AG04450 (cell line): Measurements from ENCODE around the gene RNF10. TPM values are rescaled to one million over a fixed set of nuclear protein-coding genes. Genes with fewer than 3 reads are reported as not detected.

ENCODE experiments used
- CTCF ChIA-PET: fragments of 300-600, 350-600 bp; formaldehyde crosslinking; extraction: SDS; loops from one replicate; lab custom pipeline; 2022; ENCODE audit warnings: antibody characterized with exemption, inconsistent platforms; lab: Charles Lee
- POLR2A ChIA-PET: fragments of 350-600 bp; formaldehyde crosslinking; extraction: SDS; loops from one replicate; lab custom pipeline; 2021; ENCODE audit warnings: antibody characterized with exemption, inconsistent platforms; lab: Yijun Ruan, JAX
- DNase-seq: peaks from one replicate; pipeline ENCODE4 v3.0.0-alpha.2; 2011; ENCODE audit warnings: low read depth, low spot score
- H3K27ac ChIP-seq: one replicate; pipeline ENCODE4 v1.5.1; 2012; ENCODE audit warnings: low read depth, low read length, control low read depth
- H3K27me3 ChIP-seq: one replicate; pipeline ENCODE4 v1.6.0; 2012; ENCODE audit warnings: low read length; ENCODE audit not compliant: control insufficient read depth, insufficient read depth
- H3K4me3 ChIP-seq: 2 replicates; pipeline ENCODE4 v1.5.1; 2011; ENCODE audit warnings: mild to moderate bottlenecking, low read depth, low read length, control low read depth
- H3K9me3 ChIP-seq: 2 replicates; pipeline ENCODE4 v1.5.1; 2012; ENCODE audit warnings: low read length; ENCODE audit not compliant: control insufficient read depth, insufficient read depth
- CTCF ChIP-seq: IDR thresholded peaks from 2 replicates; pipeline ENCODE4 v1.5.1; 2011; ENCODE audit warnings: low read depth, low read length, control low read depth, inconsistent platforms
- polyA plus RNA-seq: library from polyadenylated mRNA; depleted of rRNA; stranded (reverse); fragments of >200 nt; gene quantifications from 2 replicates; pipeline ENCODE4 v1.2.3, GENCODE V29; 2011

The RNF10 gene
- polyA plus RNA-seq, 1 experiment = 105 TPM

GRCh38 chr12:120554678-120555077 is 20.5 kb downstream of the RNF10 start:
- H3K9me3 ChIP-seq = no peaks in the 10 kb centered on the region
- TF ChIP-seq CTCF = no peak
- no peak overlapping the region for H3K4me3 ChIP-seq
- POLR2A ChIA-PET = no interaction called here
- H3K27me3 ChIP-seq = no peaks in the 10 kb centered on the region
- CTCF ChIA-PET = no interaction called here
- no peak for DNase-seq
- no peak overlapping the region for H3K27ac ChIP-seq

GRCh38 chr12:120557589-120557988 is 23.4 kb downstream of the RNF10 start:
- POLR2A ChIA-PET = no interaction called here
- no peaks in the 10 kb centered on the region for H3K9me3 ChIP-seq
- H3K27ac ChIP-seq = no peak overlapping the region
- DNase-seq = no peak
- H3K27me3 ChIP-seq = no peaks in the 10 kb centered on the region
- H3K4me3 ChIP-seq = no peak overlapping the region
- no peak for TF ChIP-seq CTCF
- CTCF ChIA-PET = no interaction called here

DNA sequence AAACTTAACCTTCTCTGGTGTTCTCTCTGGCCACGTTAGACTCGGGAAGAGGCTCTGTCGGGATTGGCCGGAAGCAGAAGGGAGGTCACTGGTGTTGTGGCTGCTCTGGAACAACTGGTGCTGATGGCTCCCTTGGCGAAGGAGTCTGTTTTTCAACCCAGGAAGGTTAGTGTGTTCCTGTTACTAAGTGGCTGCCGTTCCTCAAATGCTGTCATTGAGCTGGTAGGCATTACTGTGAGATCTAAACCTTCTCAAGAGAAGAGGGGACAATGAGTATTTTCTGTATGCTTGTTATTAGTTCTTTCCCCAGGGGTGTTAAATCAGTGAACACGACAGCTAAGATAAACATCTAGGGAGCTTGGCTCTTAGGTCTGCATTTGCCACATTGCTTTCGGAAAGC is 28.8 kb downstream of the RNF10 start:
- no peak for DNase-seq
- ChIA-PET CTCF (no interaction called here), POLR2A (no interaction called here)
- no peak overlapping the region for H3K27ac ChIP-seq
- no peak overlapping the region for H3K4me3 ChIP-seq
- TF ChIP-seq CTCF = no peak
- no peaks in the 10 kb centered on the region for H3K27me3 ChIP-seq
- no peaks in the 10 kb centered on the region for H3K9me3 ChIP-seq

DNA sequence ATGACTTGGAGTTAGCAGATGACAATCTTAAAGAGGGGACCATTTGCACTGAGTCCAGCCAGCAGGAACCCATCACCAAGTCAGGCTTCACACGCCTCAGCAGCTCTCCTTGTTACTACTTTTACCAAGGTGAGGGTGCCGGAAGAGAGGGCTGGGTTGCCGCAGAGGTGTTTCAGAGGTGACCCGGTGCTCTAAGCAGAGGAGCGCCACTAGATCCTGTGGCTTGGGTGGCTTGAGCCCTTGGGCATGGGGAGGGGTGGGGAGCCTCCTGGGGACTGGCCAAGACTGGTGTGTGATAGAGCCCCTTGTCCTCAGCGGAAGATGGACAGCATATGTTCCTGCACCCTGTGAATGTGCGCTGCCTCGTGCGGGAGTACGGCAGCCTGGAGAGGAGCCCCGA is 29.3 kb downstream of the RNF10 start:
- CTCF ChIA-PET = no interaction called here
- no peak for DNase-seq
- no peaks in the 10 kb centered on the region for H3K9me3 ChIP-seq
- no peak overlapping the region for H3K4me3 ChIP-seq
- no peak for TF ChIP-seq CTCF
- POLR2A ChIA-PET = no interaction called here
- H3K27ac ChIP-seq = no peak overlapping the region
- H3K27me3 ChIP-seq = no peaks in the 10 kb centered on the region

DNA sequence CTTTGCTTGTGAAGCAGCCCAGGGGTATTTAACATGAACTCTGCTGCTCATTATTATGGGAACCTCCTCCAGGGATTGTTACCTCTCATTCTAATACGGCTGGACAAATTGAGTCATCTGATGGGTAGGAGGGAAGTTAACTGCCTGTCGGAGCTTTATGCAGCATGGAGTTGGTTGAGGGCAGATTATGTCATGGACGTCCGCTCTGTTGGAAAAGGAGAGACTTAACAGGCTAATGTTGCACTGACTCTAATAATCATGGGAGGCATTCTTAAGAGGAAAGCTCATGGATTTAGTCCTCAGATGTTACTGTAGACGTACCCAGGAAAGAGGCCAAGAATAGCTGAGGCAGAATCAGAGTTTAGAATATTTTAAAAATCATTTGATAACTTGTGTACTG is 37.1 kb downstream of the RNF10 start:
- CTCF ChIA-PET = no interaction called here
- POLR2A ChIA-PET = interaction anchor here (0.6 kb wide), 1 partner anchor 75 kb away, joined by 4 read pairs; no protein-coding TSS in a partner anchor
- DNase-seq = peak; percentile 16
- Histone ChIP-seq H3K27me3 (no peaks in the 10 kb centered on the region), H3K27ac (no peak overlapping the region), H3K4me3 (no peak overlapping the region), H3K9me3 (no peaks in the 10 kb centered on the region)
- TF ChIP-seq CTCF = no peak
